NB4 (cell line): ENCODE data around the gene PUM2.

Experiments used
- CTCF ChIP-seq: IDR thresholded peaks from one replicate; pipeline ENCODE4 v1.5.1; 2012; ENCODE audit warnings: low read depth, low read length
- MAX ChIP-seq: IDR thresholded peaks from 2 replicates; pipeline ENCODE4 v1.6.1; 2011; ENCODE audit warnings: low read depth, low read length
- MYC ChIP-seq: IDR thresholded peaks from 2 replicates; pipeline ENCODE4 v1.6.1; 2011; ENCODE audit warnings: low read depth, low read length
- POLR2A ChIP-seq: IDR thresholded peaks from 2 replicates; pipeline ENCODE4 v1.6.1; 2011; ENCODE audit warnings: mild to moderate bottlenecking; ENCODE audit not compliant: insufficient read length; ENCODE audit errors: extremely low read depth

- TF ChIP-seq CTCF (no peak), POLR2A (no peak), MAX (no peak), MYC (no peak)
Observed at GRCh38 chr2:20236496-20236895, 114.1 kb downstream of the PUM2 start.
